Neural progenitor cell (in vitro differentiated cells): ENCODE results near the gene SPINT1. TPM values are rescaled to one million over a fixed set of nuclear protein-coding genes. Genes with fewer than 3 reads are reported as not detected.

Experiments used
- DNase-seq: peaks from one replicate; pipeline ENCODE4 v3.0.0-alpha.2; 2016; ENCODE audit warnings: low spot score
- H2AFZ ChIP-seq: fragments of 200-600 bp; sonication (generic); replicated peaks from 2 replicates; pipeline ENCODE4 v1.6.1; 2016; ENCODE audit warnings: antibody characterized with exemption
- H3F3A ChIP-seq: fragments of 200-600 bp; sonication (generic); 2 replicates; pipeline ENCODE4 v1.6.1; 2016; ENCODE audit warnings: antibody characterized with exemption, low read depth
- H3K27ac ChIP-seq: fragments of 200-600 bp; sonication (generic); 2 replicates; pipeline ENCODE4 v1.5.1; 2016; ENCODE audit warnings: mild to moderate bottlenecking
- H3K27me3 ChIP-seq: fragments of 200-600 bp; sonication (generic); 2 replicates; pipeline ENCODE4 v1.6.1; 2016; ENCODE audit warnings: mild to moderate bottlenecking, moderate library complexity
- H3K36me3 ChIP-seq: fragments of 200-600 bp; sonication (generic); 2 replicates; pipeline ENCODE4 v1.5.1; 2016
- H3K4me1 ChIP-seq: fragments of 200-600 bp; sonication (generic); 2 replicates; pipeline ENCODE4 v1.6.1; 2016; ENCODE audit warnings: mixed run types
- H3K4me2 ChIP-seq: fragments of 200-600 bp; sonication (generic); 2 replicates; pipeline ENCODE4 v1.6.1; 2016
- H3K4me3 ChIP-seq: fragments of 200-600 bp; sonication (generic); 2 replicates; pipeline ENCODE4 v1.5.1; 2016
- H3K79me2 ChIP-seq: fragments of 200-600 bp; sonication (generic); 2 replicates; pipeline ENCODE4 v1.6.1; 2016; ENCODE audit warnings: low read depth
- H3K9ac ChIP-seq: fragments of 200-600 bp; sonication (generic); 2 replicates; pipeline ENCODE4 v1.6.1; 2016
- H3K9me3 ChIP-seq: fragments of 200-600 bp; sonication (generic); 2 replicates; pipeline ENCODE4 v1.5.1; 2016; ENCODE audit warnings: low read depth
- H4K20me1 ChIP-seq: fragments of 200-600 bp; sonication (generic); 2 replicates; pipeline ENCODE4 v1.6.1; 2016; ENCODE audit warnings: low read depth
- H3K27ac Mint-ChIP-seq: 3 replicates; pipeline ENCODE4 v1.8.0; 2021; ENCODE audit warnings: mixed read lengths
- H3K27me3 Mint-ChIP-seq: 2 replicates; pipeline ENCODE4 v1.8.0; 2022; ENCODE audit warnings: low read depth, mild to moderate bottlenecking, inconsistent platforms, moderate library complexity, mixed read lengths; ENCODE audit not compliant: insufficient read depth
- H3K36me3 Mint-ChIP-seq: 3 replicates; pipeline ENCODE4 v1.8.0; 2021; ENCODE audit warnings: mixed read lengths
- H3K4me1 Mint-ChIP-seq: 3 replicates; pipeline ENCODE4 v1.8.0; 2021; ENCODE audit warnings: mixed read lengths
- H3K4me3 Mint-ChIP-seq: 3 replicates; pipeline ENCODE4 v1.8.0; 2021; ENCODE audit warnings: mild to moderate bottlenecking, moderate library complexity, mixed read lengths
- H3K9me3 Mint-ChIP-seq: 3 replicates; pipeline ENCODE4 v1.8.0; 2020; ENCODE audit warnings: mixed read lengths
- EZH2 ChIP-seq: fragments of 200-600 bp; sonication (generic); IDR thresholded peaks from 2 replicates; pipeline ENCODE4 v1.6.1; 2017; ENCODE audit warnings: antibody characterized with exemption, mild to moderate bottlenecking, moderate library complexity
- EZH2phosphoT487 ChIP-seq: fragments of 200-600 bp; sonication (generic); IDR thresholded peaks from 2 replicates; pipeline ENCODE4 v1.6.1; 2017; ENCODE audit warnings: antibody characterized with exemption
- total RNA-seq: library from RNA; depleted of rRNA; stranded (reverse); fragments of >200 nt; gene quantifications from 2 replicates; pipeline ENCODE4 v1.2.3, GENCODE V29; 2015; ENCODE audit warnings: low replicate concordance
- TF ChIP-seq, protein P1 (sequence below): fragments of 200-600 bp; sonication (generic); IDR thresholded peaks from 2 replicates; pipeline ENCODE4 v1.5.1; 2017; ENCODE audit warnings: antibody characterized with exemption, mild to moderate bottlenecking

Gene SPINT1
- total RNA-seq, 1 donor from 2014 or later, result 12.0 TPM

- Histone ChIP-seq H3K9ac (no peak overlapping the region), H3K4me1 (no peaks in the 10 kb centered on the region), H3K36me3 (no peaks in the 10 kb centered on the region), H3K4me2 (no peak overlapping the region), H3F3A (no peaks in the 10 kb centered on the region), H4K20me1 (no peaks in the 10 kb centered on the region), H3K27me3 (peaks cover 20% of the 10 kb centered on the region), H3K79me2 (no peaks in the 10 kb centered on the region), H2AFZ (no peak overlapping the region), H3K9me3 (no peaks in the 10 kb centered on the region), H3K27ac (no peak overlapping the region), H3K4me3 (no peak overlapping the region)
- DNase-seq, result no peak
- Mint-ChIP-seq H3K4me1 (peaks cover 9% of the 10 kb centered on the region), H3K36me3 (no peaks in the 10 kb centered on the region), H3K27me3 (peaks cover 6% of the 10 kb centered on the region), H3K27ac (no peak overlapping the region), H3K9me3 (no peaks in the 10 kb centered on the region), H3K4me3 (no peak overlapping the region)
- TF ChIP-seq, protein P1, sequence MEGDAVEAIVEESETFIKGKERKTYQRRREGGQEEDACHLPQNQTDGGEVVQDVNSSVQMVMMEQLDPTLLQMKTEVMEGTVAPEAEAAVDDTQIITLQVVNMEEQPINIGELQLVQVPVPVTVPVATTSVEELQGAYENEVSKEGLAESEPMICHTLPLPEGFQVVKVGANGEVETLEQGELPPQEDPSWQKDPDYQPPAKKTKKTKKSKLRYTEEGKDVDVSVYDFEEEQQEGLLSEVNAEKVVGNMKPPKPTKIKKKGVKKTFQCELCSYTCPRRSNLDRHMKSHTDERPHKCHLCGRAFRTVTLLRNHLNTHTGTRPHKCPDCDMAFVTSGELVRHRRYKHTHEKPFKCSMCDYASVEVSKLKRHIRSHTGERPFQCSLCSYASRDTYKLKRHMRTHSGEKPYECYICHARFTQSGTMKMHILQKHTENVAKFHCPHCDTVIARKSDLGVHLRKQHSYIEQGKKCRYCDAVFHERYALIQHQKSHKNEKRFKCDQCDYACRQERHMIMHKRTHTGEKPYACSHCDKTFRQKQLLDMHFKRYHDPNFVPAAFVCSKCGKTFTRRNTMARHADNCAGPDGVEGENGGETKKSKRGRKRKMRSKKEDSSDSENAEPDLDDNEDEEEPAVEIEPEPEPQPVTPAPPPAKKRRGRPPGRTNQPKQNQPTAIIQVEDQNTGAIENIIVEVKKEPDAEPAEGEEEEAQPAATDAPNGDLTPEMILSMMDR, result no peak
- TF ChIP-seq EZH2phosphoT487, result no peak
- no peak for TF ChIP-seq EZH2
These were observed 45.3 kb downstream of the SPINT1 start for GRCh38 chr15:40889112-40889511.

DNA sequence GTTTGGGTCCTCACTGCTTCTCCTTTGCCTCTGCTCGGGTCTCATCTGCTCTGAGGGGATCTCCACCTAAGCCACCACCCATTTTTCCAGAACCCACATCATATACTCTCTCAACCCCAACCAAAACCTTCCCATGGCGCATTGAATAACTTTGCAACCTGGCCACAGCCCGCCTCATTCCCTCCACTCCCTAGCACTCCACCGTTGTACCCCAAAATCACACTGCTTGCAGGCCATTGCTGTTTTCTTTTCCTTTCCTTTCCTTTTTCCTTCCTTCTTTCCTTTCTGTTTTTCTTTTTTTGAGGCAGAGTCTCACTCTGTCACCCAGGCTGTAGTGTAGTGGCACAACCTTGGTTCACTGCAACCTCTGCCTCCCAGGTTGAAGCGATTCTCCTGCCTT, 47.3 kb downstream of the SPINT1 start:
- DNase-seq, result no peak
- Mint-ChIP-seq H3K27ac (no peak overlapping the region), H3K36me3 (peaks cover 3% of the 10 kb centered on the region), H3K4me3 (no peak overlapping the region), H3K9me3 (no peaks in the 10 kb centered on the region), H3K27me3 (peaks cover 9% of the 10 kb centered on the region), H3K4me1 (peaks cover 22% of the 10 kb centered on the region)
- Histone ChIP-seq H3K9me3 (no peaks in the 10 kb centered on the region), H3K9ac (no peak overlapping the region), H3F3A (peaks cover 4% of the 10 kb centered on the region), H3K4me1 (peaks cover 7% of the 10 kb centered on the region), H3K4me3 (no peak overlapping the region), H3K4me2 (no peak overlapping the region), H3K27ac (no peak overlapping the region), H4K20me1 (no peaks in the 10 kb centered on the region), H2AFZ (peak overlapping the region; percentile 19), H3K36me3 (no peaks in the 10 kb centered on the region), H3K27me3 (peaks cover 20% of the 10 kb centered on the region), H3K79me2 (peaks cover 17% of the 10 kb centered on the region)
- TF ChIP-seq EZH2 (no peak), EZH2phosphoT487 (no peak)
- TF ChIP-seq, protein P1, result no peak

DNA sequence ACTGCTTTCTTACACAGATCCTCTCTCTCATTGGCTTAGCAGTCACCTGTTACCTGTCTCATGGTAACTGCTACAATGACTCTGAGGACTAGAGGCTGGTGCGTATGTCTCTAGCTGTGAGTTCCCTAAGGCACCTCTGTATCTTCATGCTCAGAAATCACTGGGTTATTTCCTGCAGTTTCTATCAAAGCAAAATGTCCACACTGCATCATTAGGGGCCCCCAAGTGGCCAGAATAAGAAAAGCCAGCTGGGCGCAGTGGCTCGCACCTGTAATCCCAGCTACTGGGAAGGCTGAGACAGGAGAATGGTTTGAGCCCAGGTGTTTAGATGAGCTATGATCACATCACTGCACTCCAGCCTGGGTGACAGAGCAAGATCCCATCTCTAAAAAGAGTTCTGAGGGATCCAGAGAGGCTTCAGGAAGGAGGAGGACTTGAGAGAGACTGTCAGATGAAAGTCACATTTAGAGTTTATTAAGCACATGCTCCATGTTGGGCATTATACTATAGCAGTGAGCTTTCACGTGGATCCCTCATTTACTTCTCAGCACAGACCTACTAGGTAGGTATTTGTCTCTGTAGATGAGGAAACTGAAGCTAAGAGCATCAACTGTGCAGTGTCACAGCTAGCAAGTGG, 48.1 kb downstream of the SPINT1 start:
- peaks cover 9% of the 10 kb centered on the region for H3K27me3 Mint-ChIP-seq
- H3K4me3 ChIP-seq, result no peak overlapping the region
- no peak overlapping the region for H3K4me2 ChIP-seq
- H3K27ac ChIP-seq, result no peak overlapping the region
- H3K9me3 Mint-ChIP-seq, result no peaks in the 10 kb centered on the region
- no peak for TF ChIP-seq EZH2phosphoT487
- TF ChIP-seq, protein P1, result peak; percentile 74
- no peak for TF ChIP-seq EZH2
- H3K4me1 Mint-ChIP-seq, result peaks cover 23% of the 10 kb centered on the region
- peaks cover 7% of the 10 kb centered on the region for H3K4me1 ChIP-seq
- H3K36me3 Mint-ChIP-seq, result peaks cover 4% of the 10 kb centered on the region
- H2AFZ ChIP-seq, result peak overlapping the region; percentile 19
- H3K27me3 ChIP-seq, result peaks cover 20% of the 10 kb centered on the region
- H3F3A ChIP-seq, result peaks cover 4% of the 10 kb centered on the region
- no peaks in the 10 kb centered on the region for H4K20me1 ChIP-seq
- H3K27ac Mint-ChIP-seq, result peak overlapping the region; percentile 52
- DNase-seq, result peak; percentile 56
- H3K9me3 ChIP-seq, result no peaks in the 10 kb centered on the region
- H3K36me3 ChIP-seq, result no peaks in the 10 kb centered on the region
- H3K4me3 Mint-ChIP-seq, result peak overlapping the region; percentile 27
- H3K9ac ChIP-seq, result no peak overlapping the region
- H3K79me2 ChIP-seq, result peaks cover 25% of the 10 kb centered on the region
